Thyroid gland (tissue), 4 donors: ENCODE data around the gene ERC1. TPM values are rescaled to one million over a fixed set of nuclear protein-coding genes. Genes with fewer than 3 reads are reported as not detected.

Source experiments
- DNase-seq, 2 donors: peaks; one replicate each; pipeline ENCODE4 v3.0.0-alpha.2; 2019
- H3K27ac ChIP-seq, 3 donors: fragments of 200-600 bp; sonication (generic); 1 replicate in 2 of 3; 2 replicates in 1 of 3; pipeline ENCODE4 v1.5.1; 2016 to 2019; ENCODE audit warnings: mild to moderate bottlenecking in 1 of 3, moderate library complexity in 1 of 3
- H3K27me3 ChIP-seq: fragments of 200-600 bp; sonication (generic); one replicate; pipeline ENCODE4 v1.5.1; 2019
- H3K36me3 ChIP-seq, 2 donors: fragments of 200-600 bp; sonication (generic); one replicate each; pipeline ENCODE4 v1.5.1; 2016 to 2019
- H3K4me1 ChIP-seq, 2 donors: fragments of 200-600 bp; sonication (generic); one replicate each; pipeline ENCODE4 v1.5.1; 2017 to 2019
- H3K4me3 ChIP-seq, 3 donors: fragments of 200-600 bp; sonication (generic); replicated peaks in 1 of 3; 1 replicate in 2 of 3; 2 replicates in 1 of 3; pipeline ENCODE4 v1.5.1; 2016; ENCODE audit warnings: mild to moderate bottlenecking in 1 of 3
- H3K9me3 ChIP-seq: fragments of 200-600 bp; sonication (generic); one replicate; pipeline ENCODE4 v1.5.1; 2017
- CTCF ChIP-seq, 6 experiments: fragments of 200-600 bp in 3 of 6; fragments of 450-650 bp in 3 of 6; sonication (generic) in 3 of 6; IDR thresholded peaks; one replicate each; pipeline ENCODE4 v1.5.1; 2016 to 2019; ENCODE audit warnings: antibody characterized with exemption in 6 of 6, mild to moderate bottlenecking in 2 of 6, inconsistent platforms in 1 of 6, moderate library complexity in 1 of 6
- POLR2A ChIP-seq, 2 donors: fragments of 450-650 bp; IDR thresholded peaks; one replicate each; pipeline ENCODE4 v1.6.1; 2017; ENCODE audit warnings: antibody characterized with exemption in 2 of 2, mild to moderate bottlenecking in 2 of 2, moderate library complexity in 1 of 2
- WGBS, 2 donors: methylation state at CpG; one replicate each; pipeline ENCODE4 v1.1.5; 2017; 5-methylcytosine and 5-hydroxymethylcytosine counted together
- intact Hi-C: fragments of 100-400 bp; cut with DNase I; formaldehyde crosslinking; loops from one replicate; pipeline ENCODE4 v1.15.1; 2023
- total RNA-seq, 4 donors: library from RNA; depleted of rRNA; stranded (reverse); fragments of >200 nt; gene quantifications; one replicate each; pipeline ENCODE4 v1.2.3, GENCODE V29; 2016

Gene ERC1
- total RNA-seq, 4 donors from 2014 or later, result 39.8 to 84.2 (median 75.8) TPM

- H3K27ac ChIP-seq, result no peak overlapping the region
- whole genome bisulfite sequencing, 2 donors, result 91 to 93% methylated on average over 4 of the region's 4 CpGs
- TF ChIP-seq POLR2A (IDR thresholded peaks at IDR 0.05), result no peak
- no peak for TF ChIP-seq CTCF (IDR thresholded peaks at IDR 0.05)
- H3K9me3 ChIP-seq, result no peaks in the 10 kb centered on the region
- no peaks in the 10 kb centered on the region for H3K36me3 ChIP-seq
- no peak for DNase-seq
- no peaks in the 10 kb centered on the region for H3K4me1 ChIP-seq
- no peak overlapping the region for H3K4me3 ChIP-seq
- no peaks in the 10 kb centered on the region for H3K27me3 ChIP-seq
- intact Hi-C loops, result no loop called here
Observed at GRCh38 chr12:1403417-1403816, 412.4 kb downstream of the ERC1 start.

- Histone ChIP-seq H3K9me3 (no peaks in the 10 kb centered on the region), H3K4me3 (no peak overlapping the region), H3K36me3 (no peaks in the 10 kb centered on the region), H3K27ac (no peak overlapping the region), H3K27me3 (no peaks in the 10 kb centered on the region), H3K4me1 (no peaks in the 10 kb centered on the region)
- intact Hi-C loops, result no loop called here
- 96 to 98% methylated on average over 5 of the region's 5 CpGs for WGBS, 2 donors
- DNase-seq, result no peak
- no peak for TF ChIP-seq POLR2A (IDR thresholded peaks at IDR 0.05)
- no peak for TF ChIP-seq CTCF (IDR thresholded peaks at IDR 0.05)
Observed at GRCh38 chr12:1405619-1406018, 414.6 kb downstream of the ERC1 start.

GRCh38 chr12:1410794-1411193 lies 419.8 kb downstream of the ERC1 start:
- H3K4me1 ChIP-seq, result no peaks in the 10 kb centered on the region
- WGBS, 2 donors, result 92 to 94% methylated on average over 1 of the region's 1 CpG
- no peaks in the 10 kb centered on the region for H3K36me3 ChIP-seq
- no peak for DNase-seq
- TF ChIP-seq CTCF (IDR thresholded peaks at IDR 0.05) (no peak), POLR2A (IDR thresholded peaks at IDR 0.05) (no peak)
- no peaks in the 10 kb centered on the region for H3K9me3 ChIP-seq
- intact Hi-C loops, result no loop called here
- H3K4me3 ChIP-seq, result no peak overlapping the region
- no peaks in the 10 kb centered on the region for H3K27me3 ChIP-seq
- H3K27ac ChIP-seq, result no peak overlapping the region

GRCh38 chr12:1413930-1414329 lies 422.9 kb downstream of the ERC1 start:
- Histone ChIP-seq H3K27me3 (no peaks in the 10 kb centered on the region), H3K4me1 (no peaks in the 10 kb centered on the region), H3K9me3 (no peaks in the 10 kb centered on the region), H3K27ac (no peak overlapping the region), H3K36me3 (no peaks in the 10 kb centered on the region), H3K4me3 (no peak overlapping the region)
- TF ChIP-seq CTCF (IDR thresholded peaks at IDR 0.05) (no peak), POLR2A (IDR thresholded peaks at IDR 0.05) (no peak)
- intact Hi-C loops, result no loop called here
- no peak for DNase-seq
- 95 to 97% methylated on average over 5 to 12 of the region's 12 CpGs for WGBS, 2 donors

GRCh38 chr12:1418144-1418543 lies 427.1 kb downstream of the ERC1 start:
- Histone ChIP-seq H3K9me3 (no peaks in the 10 kb centered on the region), H3K27ac (no peak overlapping the region), H3K27me3 (no peaks in the 10 kb centered on the region), H3K4me3 (no peak overlapping the region), H3K36me3 (no peaks in the 10 kb centered on the region), H3K4me1 (no peaks in the 10 kb centered on the region)
- TF ChIP-seq POLR2A (IDR thresholded peaks at IDR 0.05), result no peak
- TF ChIP-seq CTCF (IDR thresholded peaks at IDR 0.05), result no peak
- 79 to 88% methylated on average over 2 of the region's 2 CpGs for WGBS, 2 donors
- DNase-seq, result no peak
- intact Hi-C loops, result no loop called here
